Pancreas (tissue), 10 donors: ENCODE data around the gene BICRA. TPM values are rescaled to one million over a fixed set of nuclear protein-coding genes. Genes with fewer than 3 reads are reported as not detected.
A peak's percentile ranks its signal among the peaks of the same experiment; 100 is the strongest.
"Not testable (repeated sequence)": the region's sequence is repeated elsewhere in the genome, so short reads cannot be mapped to it uniquely, and the experiment has no call there.

Experiments used
- ATAC-seq, 4 donors: fragments of 200-7000 bp; cut with Tn5 transposase; one replicate each; pipeline versions ENCODE4 v1.8.0 to v1.9.1; 2020; ENCODE audit warnings: mild to moderate bottlenecking in 4 of 4, moderate library complexity in 4 of 4
- DNase-seq, 6 donors: peaks; one replicate each; pipeline ENCODE4 v3.0.0-alpha.2; 2020
- FAIRE-seq: peaks from 2 replicates; lab custom pipeline; 2012; peaks lifted over from hg19 to GRCh38; lab: Jason Lieb, UNC
- H3K27ac ChIP-seq, 4 donors: fragments of 200-600 bp; sonication (generic); 1 replicate in 3 of 4; 2 replicates in 1 of 4; pipeline versions ENCODE4 v1.5.0 to v1.8.0; 2020
- H3K27me3 ChIP-seq, 4 donors: fragments of 200-600 bp; one replicate each; pipeline ENCODE4 v1.8.0; 2021
- H3K36me3 ChIP-seq, 3 donors: fragments of 200-600 bp; sonication (generic) in 1 of 3; one replicate each; pipeline versions ENCODE4 v1.5.0 to v1.8.0; 2020 to 2021
- H3K4me1 ChIP-seq, 3 donors: fragments of 200-600 bp; one replicate each; pipeline ENCODE4 v1.8.0; 2021
- H3K4me3 ChIP-seq, 4 donors: fragments of 200-600 bp; sonication (generic) in 2 of 4; one replicate each; pipeline versions ENCODE4 v1.5.0 to v1.8.0; 2020 to 2021
- H3K9me3 ChIP-seq, 4 donors: fragments of 200-600 bp; one replicate each; pipeline ENCODE4 v1.8.0; 2021
- CTCF ChIP-seq, 4 donors: fragments of 200-600 bp; sonication (generic) in 3 of 4; IDR thresholded peaks; one replicate each; pipeline versions ENCODE4 v1.5.0 to v1.8.0; 2021; ENCODE audit warnings: antibody characterized with exemption in 4 of 4
- WGBS, 2 donors: extraction: QIAGEN DNeasy Blood & Tissue Kit; methylation state at CpG; one replicate each; pipeline ENCODE4 v1.1.7; 2013; 5-methylcytosine and 5-hydroxymethylcytosine counted together
- intact Hi-C, 3 donors: fragments of 100-400 bp; cut with DNase I; formaldehyde crosslinking; loops; one replicate each; pipeline versions ENCODE4 v1.11.1 to v1.14.2; 2022
- polyA plus RNA-seq, 2 donors: library from polyadenylated mRNA; stranded (reverse); fragments of 200-250 nt; gene quantifications; one replicate each; pipeline ENCODE4 v1.2.3, GENCODE V29; 2013
- total RNA-seq, 6 donors: library from RNA; stranded (reverse); fragmentation: NEBNext Ultra II Directional in 4 of 6; extraction: Animal tissue kit (Norgen Biotek cat#: 25700) in 4 of 6; gene quantifications; one replicate each; pipeline versions ENCODE4 v1.2.1 to v1.2.4, GENCODE V29; 2021 to 2023
- donor health status: healthy with polysubstance abuse.
- donor health status: DM: no; HTN: no; CAD: no; lungs with moderate emphysema.
- donor health status: DM: no; HTN: no; CAD: no.
- donor health status: control.
- donor health status: control.
- donor health status: Bipolar disorder and iron deficiency.
- donor health status: DM: yes; HTN: yes; CAD: no.
- donor health status: DM: no; HTN: no; CAD: no.
- donor health status: DM: no; HTN: no; CAD: no.
- donor health status: DM: yes; HTN: yes; CAD: no.

Gene BICRA
- total and polyA plus RNA-seq, 8 donors = 2.7 to 10.4 (median 5.9) TPM

GRCh38 chr19:47661161-47661560, 52.2 kb downstream of the BICRA start:
- ATAC-seq = no peak
- DNase-seq = peak in 1 of 6 donors; percentile 68
- H3K36me3 ChIP-seq = no peaks in the 10 kb centered on the region
- FAIRE-seq = no peak
- intact Hi-C loops = no loop called here
- H3K9me3 ChIP-seq = no peaks in the 10 kb centered on the region
- peaks cover 0 to 22% (median 6%) of the 10 kb centered on the region in 3 donors for H3K4me1 ChIP-seq
- no peaks in the 10 kb centered on the region for H3K27me3 ChIP-seq
- no peak overlapping the region for H3K27ac ChIP-seq
- H3K4me3 ChIP-seq = no peak overlapping the region
- TF ChIP-seq CTCF (IDR thresholded peaks at IDR 0.05) = no peak
- WGBS, 2 donors = 93 to 96% methylated on average over 14 to 16 of the region's 16 CpGs

GRCh38 chr19:47661611-47662010, 52.7 kb downstream of the BICRA start:
- Histone ChIP-seq H3K4me3 (no peak overlapping the region), H3K9me3 (no peaks in the 10 kb centered on the region), H3K27me3 (no peaks in the 10 kb centered on the region), H3K36me3 (no peaks in the 10 kb centered on the region), H3K27ac (no peak overlapping the region), H3K4me1 (peaks cover 0 to 22% (median 6%) of the 10 kb centered on the region in 3 donors)
- intact Hi-C loops = no loop called here
- no peak for TF ChIP-seq CTCF (IDR thresholded peaks at IDR 0.05)
- ATAC-seq (no peak), FAIRE-seq (no peak), DNase-seq (peak in 1 of 6 donors; percentile 11)
- WGBS, 2 donors = 96 to 98% methylated on average over 4 of the region's 4 CpGs

GRCh38 chr19:47663435-47663910, 54.5 kb downstream of the BICRA start:
- FAIRE-seq = no peak
- no peak for DNase-seq
- intact Hi-C loops = no loop called here
- Histone ChIP-seq H3K27me3 (no peaks in the 10 kb centered on the region), H3K4me3 (no peak overlapping the region), H3K9me3 (no peaks in the 10 kb centered on the region), H3K4me1 (peaks cover 0 to 22% (median 6%) of the 10 kb centered on the region in 3 donors), H3K27ac (peak overlapping the region in 2 of 4 donors; percentile 50 to 62), H3K36me3 (no peaks in the 10 kb centered on the region)
- peak; percentile 15 to 56 (median 46) for ATAC-seq
- 70 to 83% methylated on average over 3 of the region's 3 CpGs for WGBS, 2 donors
- no peak for TF ChIP-seq CTCF (IDR thresholded peaks at IDR 0.05)

DNA sequence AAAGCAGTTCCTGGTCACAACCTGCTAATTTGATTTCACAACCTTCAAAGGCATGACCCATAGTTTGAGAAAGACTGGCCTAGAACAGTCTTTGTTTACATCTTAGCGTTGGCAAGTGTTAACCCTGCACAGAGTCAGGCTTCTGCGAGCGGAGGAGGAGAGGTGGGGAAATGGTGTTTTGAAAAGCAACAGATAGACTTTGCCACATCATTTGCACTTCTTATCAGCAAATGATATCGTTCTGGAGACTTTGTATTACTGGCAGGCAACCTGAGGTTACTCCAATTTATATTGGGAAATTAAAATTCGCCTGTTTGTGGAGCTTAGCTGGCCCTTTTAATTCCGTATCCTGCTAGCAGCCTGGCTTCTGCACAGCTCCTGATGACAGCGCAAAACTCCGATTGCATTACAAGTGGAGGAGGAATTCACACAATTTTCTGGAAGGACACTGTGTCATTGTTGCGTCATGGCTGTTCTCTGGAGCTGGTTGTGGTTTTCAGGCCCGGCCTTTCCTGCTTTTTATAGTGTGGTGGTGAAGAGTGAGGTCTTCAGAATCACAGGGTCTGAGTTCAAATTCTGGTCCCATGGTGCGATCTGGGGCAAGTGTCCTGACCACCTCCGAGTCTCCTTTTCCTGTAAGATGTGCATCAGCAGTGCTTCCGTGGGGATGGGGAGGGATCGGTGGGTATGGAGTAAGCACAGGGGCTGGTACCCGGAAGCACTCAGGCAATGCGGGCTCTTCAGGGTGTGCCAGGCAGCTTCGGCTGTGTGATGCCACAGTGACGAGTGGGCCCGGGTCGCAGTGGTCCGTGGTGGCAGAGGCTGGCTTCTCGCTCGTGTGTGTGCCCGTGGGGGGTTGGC, 55.2 kb downstream of the BICRA start:
- peak overlapping the region in 3 of 4 donors; percentile 16 to 62 (median 50) for H3K27ac ChIP-seq
- H3K9me3 ChIP-seq = no peaks in the 10 kb centered on the region
- no peak overlapping the region for H3K4me3 ChIP-seq
- 67 to 70% methylated on average over 24 of the region's 24 CpGs for WGBS, 2 donors
- FAIRE-seq (no peak), ATAC-seq (peak; percentile 62 to 76 (median 74)), DNase-seq (peak in 4 of 6 donors; percentile 26 to 62 (median 46))
- peaks cover 0 to 22% (median 6%) of the 10 kb centered on the region in 3 donors for H3K4me1 ChIP-seq
- intact Hi-C loops = no loop called here
- no peaks in the 10 kb centered on the region for H3K36me3 ChIP-seq
- H3K27me3 ChIP-seq = no peaks in the 10 kb centered on the region
- TF ChIP-seq CTCF (IDR thresholded peaks at IDR 0.05) = no peak

DNA sequence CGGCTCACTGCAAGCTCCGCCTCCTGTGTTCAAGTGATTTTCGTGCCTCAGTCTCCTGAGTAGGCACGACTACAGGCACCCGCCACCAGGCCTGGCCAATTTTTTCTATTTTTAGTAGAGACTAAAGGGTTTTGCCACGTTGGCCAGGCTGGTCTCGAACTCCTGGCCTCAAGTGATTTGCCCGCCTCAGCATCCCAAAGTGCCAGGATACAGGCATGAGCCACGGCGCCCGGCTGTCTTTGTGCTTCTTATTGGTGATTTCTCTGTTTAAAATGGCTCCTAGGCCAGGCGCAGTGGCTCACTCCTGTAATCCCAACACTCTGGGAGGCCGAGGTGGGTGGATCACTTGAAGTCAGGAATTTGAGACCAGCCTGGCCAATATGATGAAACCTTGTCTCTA, 59.6 kb downstream of the BICRA start:
- H3K27me3 ChIP-seq, H3K9me3 ChIP-seq, FAIRE-seq, H3K4me3 ChIP-seq, ATAC-seq, H3K36me3 ChIP-seq, H3K27ac ChIP-seq, intact Hi-C loops: not testable (repeated sequence)
- peak in 1 of 6 donors; percentile 18 for DNase-seq
- WGBS, 2 donors = 86 to 95% methylated on average over 13 of the region's 13 CpGs
- peaks cover 0 to 13% (median 6%) of the 10 kb centered on the region in 3 donors for H3K4me1 ChIP-seq
